ENCODE measurements around the gene TSPAN19.

GRCh38 chr12:84969226-84969625 lies 66.9 kb downstream of the TSPAN19 start:
- TF ChIP-seq RFX1 (IDR thresholded peaks at IDR 0.05): no peak
- TF ChIP-seq KLF13 (tag; IDR thresholded peaks at IDR 0.05; ENCODE audit: borderline replicate concordance, low read depth): no peak
- no peak for TF ChIP-seq CTCF (IDR thresholded peaks at IDR 0.05 in 2 of 3, conservative IDR thresholded peaks at IDR 0.05 in 1 of 3; ENCODE audit: insufficient read depth in 2 of 3, low read depth in 1 of 3, low read length in 3 of 3)
- TF ChIP-seq FOXA3 (CRISPR knock-in tag; conservative IDR thresholded peaks at IDR 0.05 in 1 of 2, IDR thresholded peaks at IDR 0.05 in 1 of 2): no peak
- TF ChIP-seq WHSC1 (IDR thresholded peaks at IDR 0.05; ENCODE audit: low read length): no peak
- TF ChIP-seq NR2C1 (IDR thresholded peaks at IDR 0.05): no peak
- TF ChIP-seq NR2C1 (tag; IDR thresholded peaks at IDR 0.05): no peak

All from K562 (cell line).